HepG2 (cell line): ENCODE data around the gene HIPK4. TPM values are rescaled to one million over a fixed set of nuclear protein-coding genes. Genes with fewer than 3 reads are reported as not detected.
"Not testable (repeated sequence)": the region's sequence is repeated elsewhere in the genome, so short reads cannot be mapped to it uniquely, and the experiment has no call there.

Source experiments
- ATAC-seq: fragments of 200-7000 bp; cut with Tn5 transposase; 3 replicates; pipeline ENCODE4 v1.9.1; 2020; ENCODE audit warnings: mild to moderate bottlenecking, moderate library complexity
- BruUV-seq: library from RNA; stranded (reverse); fragments of 400-500 nt; replicated peaks from 2 replicates; lab custom pipeline; 2021; lab: Mats Ljungman, UMichigan
- CTCF ChIA-PET: fragments of 300-600 bp; formaldehyde crosslinking; extraction: SDS; loops from one replicate; lab custom pipeline; 2021; ENCODE audit warnings: low total read pairs, inconsistent platforms, low intra/inter-chr PET ratio; lab: Yijun Ruan, JAX
- POLR2A ChIA-PET: fragments of 350-600 bp; sonication (Branson Sonifier 250); formaldehyde crosslinking; loops from one replicate; lab custom pipeline; 2020; ENCODE audit warnings: antibody characterized with exemption, inconsistent platforms; lab: Yijun Ruan, JAX
- DNase-seq: peaks from one replicate; pipeline ENCODE4 v3.0.0-alpha.2; 2015; ENCODE audit warnings: low spot score
- FAIRE-seq: peaks from 3 replicates; lab custom pipeline; 2011; peaks lifted over from hg19 to GRCh38; lab: Jason Lieb, UNC
- H2AFZ ChIP-seq: one replicate; pipeline ENCODE4 v1.6.1; 2011; ENCODE audit warnings: low read length, inconsistent platforms
- H3K27ac ChIP-seq: fragments of 300-600 bp; 3 replicates; pipeline ENCODE4 v1.8.0; 2011; ENCODE audit warnings: mixed run types, mild to moderate bottlenecking, mixed read lengths, low read length, inconsistent platforms; ENCODE audit not compliant: insufficient read depth; ENCODE audit errors: extremely low read length
- H3K27me3 ChIP-seq, 2 experiments: fragments of 200-600 bp in 1 of 2; 2 replicates in 1 of 2; 3 replicates in 1 of 2; pipeline versions ENCODE4 v1.6.0 to v1.8.0; 2011; ENCODE audit warnings: low read length in 2 of 2, mild to moderate bottlenecking in 2 of 2, moderate library complexity in 2 of 2, inconsistent platforms in 1 of 2; ENCODE audit not compliant: insufficient read depth in 2 of 2, control insufficient read depth in 1 of 2
- H3K36me3 ChIP-seq, 2 experiments: fragments of 200-600 bp in 1 of 2; replicated peaks in 1 of 2; 2 replicates in 1 of 2; 3 replicates in 1 of 2; pipeline versions ENCODE4 v1.5.1 to v1.8.0; 2011; ENCODE audit warnings: low read length in 2 of 2, inconsistent platforms in 1 of 2; ENCODE audit not compliant: insufficient read depth in 2 of 2, control insufficient read depth in 1 of 2
- H3K4me1 ChIP-seq: 2 replicates; pipeline ENCODE4 v1.5.1; 2012; ENCODE audit warnings: low read length, inconsistent platforms; ENCODE audit not compliant: insufficient read depth
- H3K4me2 ChIP-seq: 2 replicates; pipeline ENCODE4 v1.6.0; 2011; ENCODE audit warnings: low read depth, low read length, inconsistent platforms
- H3K4me3 ChIP-seq, 3 experiments: fragments of 200-600 bp in 1 of 3; sonication (generic), shearing (Covaris generic) in 1 of 3; replicated peaks in 1 of 3; 2 replicates each; pipeline ENCODE4 v1.5.1; 2011 to 2016; ENCODE audit warnings: low read length in 3 of 3, inconsistent platforms in 2 of 3, low read depth in 2 of 3, mild to moderate bottlenecking in 2 of 3, control low read depth in 1 of 3, mixed read lengths in 1 of 3; ENCODE audit not compliant: insufficient read depth in 1 of 3
- H3K79me2 ChIP-seq: one replicate; pipeline ENCODE4 v1.6.1; 2011; ENCODE audit warnings: low read length, inconsistent platforms; ENCODE audit not compliant: insufficient read depth
- H3K9ac ChIP-seq: 2 replicates; pipeline ENCODE4 v1.6.0; 2011; ENCODE audit warnings: mild to moderate bottlenecking, low read depth, low read length, inconsistent platforms; ENCODE audit not compliant: insufficient read depth
- H3K9me3 ChIP-seq: 2 replicates; pipeline ENCODE4 v1.5.1; 2012; ENCODE audit warnings: mild to moderate bottlenecking, low read length
- H4K20me1 ChIP-seq: 2 replicates; pipeline ENCODE4 v1.6.0; 2011; ENCODE audit warnings: inconsistent platforms, mild to moderate bottlenecking, low read length, moderate library complexity; ENCODE audit not compliant: insufficient read depth
- DMAP1 ChIP-seq: IDR thresholded peaks from 2 replicates; pipeline ENCODE4 v1.6.1; 2016
- DNMT1 ChIP-seq: sonication (generic); formaldehyde crosslinking; IDR thresholded peaks from 2 replicates; pipeline ENCODE4 v1.5.1; 2020; ENCODE audit warnings: mild to moderate bottlenecking, missing genetic modification reagents
- HDAC2 ChIP-seq: sonication (generic); formaldehyde crosslinking; IDR thresholded peaks from 2 replicates; pipeline ENCODE4 v1.4.0; 2020; ENCODE audit warnings: missing genetic modification reagents
- NCOA2 ChIP-seq: sonication (generic); formaldehyde crosslinking; IDR thresholded peaks from 2 replicates; pipeline ENCODE4 v1.8.0; 2022; ENCODE audit warnings: inconsistent platforms
- NFE2 ChIP-seq: sonication (generic); formaldehyde crosslinking; IDR thresholded peaks from 2 replicates; pipeline ENCODE4 v1.4.0; 2020; ENCODE audit warnings: missing genetic modification reagents
- PITX1 ChIP-seq: sonication (generic); formaldehyde crosslinking; IDR thresholded peaks from 2 replicates; pipeline ENCODE4 v1.5.1; 2020; ENCODE audit warnings: mild to moderate bottlenecking, missing genetic modification reagents
- RNF2 ChIP-seq: fragments of 450-650 bp; conservative IDR thresholded peaks from 2 replicates; pipeline ENCODE4 v1.6.1; 2016; ENCODE audit warnings: low read depth
- TGIF2 ChIP-seq: IDR thresholded peaks from 2 replicates; pipeline ENCODE4 v1.6.1; 2016; ENCODE audit warnings: control low read depth, missing compliant biosample characterization
- ZNF607 ChIP-seq: sonication (generic); formaldehyde crosslinking; IDR thresholded peaks from 2 replicates; pipeline ENCODE4 v1.5.1; 2020; ENCODE audit warnings: missing genetic modification reagents, mild to moderate bottlenecking, borderline replicate concordance
- ZNF761 ChIP-seq: sonication (generic); formaldehyde crosslinking; conservative IDR thresholded peaks from 2 replicates; pipeline ENCODE4 v1.4.0; 2020; ENCODE audit warnings: mild to moderate bottlenecking, missing genetic modification reagents
- ZNF780A ChIP-seq: sonication (generic); formaldehyde crosslinking; IDR thresholded peaks from 2 replicates; pipeline ENCODE4 v1.8.0; 2022; ENCODE audit warnings: mild to moderate bottlenecking, missing genetic modification reagents, moderate library complexity
- WGBS: methylation state at CpG from one replicate; pipeline ENCODE4 v1.1.6; 2017; ENCODE audit warnings: low lambda C conversion rate; 5-methylcytosine and 5-hydroxymethylcytosine counted together
- in situ Hi-C: cut with HindIII; loops from 2 replicates; pipeline ENCODE4 v1.10.0; 2017; ENCODE audit warnings: low pct_unique_long_range_greater_than_20kb; ENCODE audit not compliant: extremely low pct_ligation_motif_present
- intact Hi-C: fragments of 100-400 bp; cut with micrococcal nuclease; formaldehyde crosslinking; loops from one replicate; pipeline ENCODE4 v1.10.0; 2022; ENCODE audit not compliant: unreplicated experiment
- polyA plus RNA-seq, 8 experiments: library from polyadenylated mRNA; depleted of rRNA in 3 of 8; stranded (reverse) in 7 of 8; unstranded in 1 of 8; fragments of >200 nt; fragmentation: Illumina TruSeq in 4 of 8; extraction: Trizol in 4 of 8; gene quantifications; 2 replicates each; pipeline versions ENCODE4 v1.2.1 to v1.2.3, GENCODE V29; 2011 to 2016; ENCODE audit warnings: low read depth in 4 of 8, missing spikeins in 1 of 8, mixed read lengths in 1 of 8; ENCODE audit not compliant: insufficient read depth in 1 of 8
- total RNA-seq, 5 experiments: library from RNA; depleted of rRNA; stranded (reverse); fragments of >200 nt; fragmentation: Illumina TruSeq; extraction: Trizol; gene quantifications; 2 replicates each; pipeline ENCODE4 v1.2.3, GENCODE V29; 2016; ENCODE audit warnings: low read depth in 1 of 5
- TF ChIP-seq, protein P1 (sequence below): fragments of 450-650 bp; IDR thresholded peaks from 2 replicates; pipeline ENCODE4 v1.6.1; 2017; ENCODE audit warnings: mild to moderate bottlenecking

The HIPK4 gene
- total and polyA plus RNA-seq, 2 of the 13 experiments (the other 11 are each of a cell fraction or from before 2014, with no cell fraction given) = 0.03 TPM; not detected in 1

- Histone ChIP-seq H3K9ac (no peak overlapping the region), H2AFZ (no peak overlapping the region), H3K36me3 (peaks cover 6 to 48% of the 10 kb centered on the region in 2 experiments), H4K20me1 (no peaks in the 10 kb centered on the region), H3K27ac (no peak overlapping the region), H3K4me1 (no peaks in the 10 kb centered on the region)
- no peak for DNase-seq
- POLR2A ChIA-PET = no interaction called here
- CTCF ChIA-PET = no interaction called here
- in situ Hi-C loops = no loop called here
- no TSS peak for BruUV-seq
- TF ChIP-seq DNMT1 = no peak
- TF ChIP-seq, all 625 proteins: peak for 0
- H3K4me2 ChIP-seq = no peak overlapping the region
- intact Hi-C loops = no loop called here
- no peak for ATAC-seq
- no peak overlapping the region for H3K4me3 ChIP-seq
- H3K27me3 ChIP-seq = no peaks in the 10 kb centered on the region
- FAIRE-seq = no peak
- H3K9me3 ChIP-seq = no peaks in the 10 kb centered on the region
- peaks cover 4% of the 10 kb centered on the region for H3K79me2 ChIP-seq
These were observed 54.9 kb downstream of the HIPK4 start for GRCh38 chr19:40335101-40335500.

- H2AFZ ChIP-seq, H4K20me1 ChIP-seq, H3K4me1 ChIP-seq, BruUV-seq, FAIRE-seq, H3K79me2 ChIP-seq, H3K9ac ChIP-seq, POLR2A ChIA-PET, H3K4me3 ChIP-seq, H3K27me3 ChIP-seq, H3K27ac ChIP-seq, H3K9me3 ChIP-seq, ATAC-seq, H3K4me2 ChIP-seq, DNase-seq, CTCF ChIA-PET, intact Hi-C loops, in situ Hi-C loops: not testable (repeated sequence)
- peaks cover 11 to 52% of the 10 kb centered on the region in 2 experiments for H3K36me3 ChIP-seq
- 95% methylated on average over 6 of the region's 6 CpGs for WGBS
These were observed 56.9 kb downstream of the HIPK4 start for GRCh38 chr19:40333083-40333482.

DNA sequence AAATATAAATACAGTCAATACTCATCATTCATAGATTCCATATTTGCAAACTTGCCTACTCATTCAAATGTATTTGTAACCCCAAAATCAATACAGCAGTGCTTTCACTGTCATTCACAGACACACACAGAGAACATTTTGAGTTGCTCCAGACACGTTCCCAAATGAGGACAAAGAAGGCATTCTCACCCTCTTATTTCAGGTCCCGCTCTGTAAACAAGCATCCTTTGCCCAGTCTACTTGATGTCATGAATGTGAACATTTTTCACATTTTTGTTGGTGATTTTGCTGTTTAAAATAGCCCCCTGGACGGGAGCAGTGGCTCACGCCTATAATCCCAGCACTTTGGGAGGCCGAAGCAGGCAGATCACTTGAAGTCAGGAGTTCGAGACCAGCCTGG lies 57.3 kb downstream of the HIPK4 start:
- intact Hi-C loops = no loop called here
- Histone ChIP-seq H3K36me3 (peaks cover 11 to 56% of the 10 kb centered on the region in 2 experiments), H3K27ac (no peak overlapping the region), H3K27me3 (no peaks in the 10 kb centered on the region), H3K4me1 (no peaks in the 10 kb centered on the region), H3K4me3 (no peak overlapping the region), H4K20me1 (no peaks in the 10 kb centered on the region), H3K9me3 (no peaks in the 10 kb centered on the region), H3K9ac (no peak overlapping the region), H3K4me2 (no peak overlapping the region), H3K79me2 (peaks cover 1% of the 10 kb centered on the region), H2AFZ (no peak overlapping the region)
- in situ Hi-C loops = no loop called here
- POLR2A ChIA-PET = no interaction called here
- DNase-seq (no peak), FAIRE-seq (no peak), ATAC-seq (no peak)
- no TSS peak for BruUV-seq
- WGBS = 84% methylated on average over 6 of the region's 6 CpGs
- CTCF ChIA-PET = no interaction called here
- TF ChIP-seq NCOA2 (no peak), DMAP1 (CRISPR knock-in tag) (no peak), ZNF761 (CRISPR knock-in tag) (no peak), NFE2 (CRISPR knock-in tag) (no peak), TGIF2 (CRISPR knock-in tag) (no peak), HDAC2 (CRISPR knock-in tag) (no peak), ZNF780A (CRISPR knock-in tag) (no peak), ZNF607 (CRISPR knock-in tag) (no peak), RNF2 (no peak), PITX1 (CRISPR knock-in tag) (no peak)
- TF ChIP-seq, protein P1, sequence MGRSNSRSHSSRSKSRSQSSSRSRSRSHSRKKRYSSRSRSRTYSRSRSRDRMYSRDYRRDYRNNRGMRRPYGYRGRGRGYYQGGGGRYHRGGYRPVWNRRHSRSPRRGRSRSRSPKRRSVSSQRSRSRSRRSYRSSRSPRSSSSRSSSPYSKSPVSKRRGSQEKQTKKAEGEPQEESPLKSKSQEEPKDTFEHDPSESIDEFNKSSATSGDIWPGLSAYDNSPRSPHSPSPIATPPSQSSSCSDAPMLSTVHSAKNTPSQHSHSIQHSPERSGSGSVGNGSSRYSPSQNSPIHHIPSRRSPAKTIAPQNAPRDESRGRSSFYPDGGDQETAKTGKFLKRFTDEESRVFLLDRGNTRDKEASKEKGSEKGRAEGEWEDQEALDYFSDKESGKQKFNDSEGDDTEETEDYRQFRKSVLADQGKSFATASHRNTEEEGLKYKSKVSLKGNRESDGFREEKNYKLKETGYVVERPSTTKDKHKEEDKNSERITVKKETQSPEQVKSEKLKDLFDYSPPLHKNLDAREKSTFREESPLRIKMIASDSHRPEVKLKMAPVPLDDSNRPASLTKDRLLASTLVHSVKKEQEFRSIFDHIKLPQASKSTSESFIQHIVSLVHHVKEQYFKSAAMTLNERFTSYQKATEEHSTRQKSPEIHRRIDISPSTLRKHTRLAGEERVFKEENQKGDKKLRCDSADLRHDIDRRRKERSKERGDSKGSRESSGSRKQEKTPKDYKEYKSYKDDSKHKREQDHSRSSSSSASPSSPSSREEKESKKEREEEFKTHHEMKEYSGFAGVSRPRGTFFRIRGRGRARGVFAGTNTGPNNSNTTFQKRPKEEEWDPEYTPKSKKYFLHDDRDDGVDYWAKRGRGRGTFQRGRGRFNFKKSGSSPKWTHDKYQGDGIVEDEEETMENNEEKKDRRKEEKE = no peak
